Activated CD8-positive, alpha-beta memory T cell treated with anti-CD3 and anti-CD28 coated beads, Interleukin-2, amount 10 ng/mL, durations not matched to agents 7 days and 5 days (primary cell): ENCODE results near the gene CNTNAP5. TPM values are rescaled to one million over a fixed set of nuclear protein-coding genes. Genes with fewer than 3 reads are reported as not detected.

Experiments
- ATAC-seq: fragments of 150-1000 bp; cut with Tn5 transposase; one replicate; pipeline ENCODE4 v1.10.0; 2021; ENCODE audit warnings: moderate library complexity
- CTCF ChIA-PET: fragments of 350-600 bp; sonication (Branson Sonifier 250); formaldehyde crosslinking; loops from one replicate; lab custom pipeline; 2021; ENCODE audit warnings: antibody characterized with exemption; lab: Charles Lee
- DNase-seq: peaks from one replicate; pipeline ENCODE4 v3.0.0-alpha.2; 2020
- H3K27ac Mint-ChIP-seq: one replicate; pipeline ENCODE4 v1.8.0; 2021; ENCODE audit warnings: mild to moderate bottlenecking, mixed read lengths
- H3K27me3 Mint-ChIP-seq: one replicate; pipeline ENCODE4 v1.8.0; 2021; ENCODE audit warnings: mixed read lengths
- H3K36me3 Mint-ChIP-seq: one replicate; pipeline ENCODE4 v1.8.0; 2021; ENCODE audit warnings: mild to moderate bottlenecking, mixed read lengths
- H3K4me1 Mint-ChIP-seq: one replicate; pipeline ENCODE4 v1.8.0; 2021; ENCODE audit warnings: mixed read lengths
- H3K4me3 Mint-ChIP-seq: one replicate; pipeline ENCODE4 v1.8.0; 2021; ENCODE audit warnings: mild to moderate bottlenecking, moderate library complexity, mixed read lengths
- H3K9me3 Mint-ChIP-seq: one replicate; pipeline ENCODE4 v1.8.0; 2022; ENCODE audit warnings: low read depth, mixed read lengths
- total RNA-seq, 2 experiments: library from RNA; stranded (reverse); gene quantifications; one replicate each; pipeline ENCODE4 v1.2.3, GENCODE V29; 2021

CNTNAP5 gene
- total RNA-seq, 2 experiments from 2014 or later: not detected

- H3K36me3 Mint-ChIP-seq: no peaks in the 10 kb centered on the region
- CTCF ChIA-PET: no interaction called here
These were observed 535.6 kb downstream of the CNTNAP5 start for GRCh38 chr2:124560592-124561112.

GRCh38 chr2:124561486-124561885 is 536.4 kb downstream of the CNTNAP5 start:
- ATAC-seq (no peak), DNase-seq (no peak)
- H3K9me3 Mint-ChIP-seq: peaks cover 10% of the 10 kb centered on the region
- H3K36me3 Mint-ChIP-seq: no peaks in the 10 kb centered on the region
- H3K4me1 Mint-ChIP-seq: no peaks in the 10 kb centered on the region
- H3K27me3 Mint-ChIP-seq: no peaks in the 10 kb centered on the region
- no peak overlapping the region for H3K4me3 Mint-ChIP-seq
- H3K27ac Mint-ChIP-seq: no peak overlapping the region
- CTCF ChIA-PET: no interaction called here

More at GRCh38 chr2:124560592-124561112, 535.6 kb downstream of the CNTNAP5 start:
- Mint-ChIP-seq H3K27ac (no peak overlapping the region), H3K4me1 (no peaks in the 10 kb centered on the region), H3K27me3 (no peaks in the 10 kb centered on the region), H3K9me3 (peaks cover 12% of the 10 kb centered on the region), H3K4me3 (no peak overlapping the region)
- DNase-seq: no peak
- ATAC-seq: no peak

- CTCF ChIA-PET: no interaction called here
- ATAC-seq (no peak), DNase-seq (no peak)
- no peaks in the 10 kb centered on the region for H3K36me3 Mint-ChIP-seq
- no peak overlapping the region for H3K27ac Mint-ChIP-seq
- H3K9me3 Mint-ChIP-seq: peaks cover 8% of the 10 kb centered on the region
- H3K4me1 Mint-ChIP-seq: no peaks in the 10 kb centered on the region
- no peak overlapping the region for H3K4me3 Mint-ChIP-seq
- H3K27me3 Mint-ChIP-seq: no peaks in the 10 kb centered on the region
These were observed 538.3 kb downstream of the CNTNAP5 start for GRCh38 chr2:124563426-124563825.

DNA sequence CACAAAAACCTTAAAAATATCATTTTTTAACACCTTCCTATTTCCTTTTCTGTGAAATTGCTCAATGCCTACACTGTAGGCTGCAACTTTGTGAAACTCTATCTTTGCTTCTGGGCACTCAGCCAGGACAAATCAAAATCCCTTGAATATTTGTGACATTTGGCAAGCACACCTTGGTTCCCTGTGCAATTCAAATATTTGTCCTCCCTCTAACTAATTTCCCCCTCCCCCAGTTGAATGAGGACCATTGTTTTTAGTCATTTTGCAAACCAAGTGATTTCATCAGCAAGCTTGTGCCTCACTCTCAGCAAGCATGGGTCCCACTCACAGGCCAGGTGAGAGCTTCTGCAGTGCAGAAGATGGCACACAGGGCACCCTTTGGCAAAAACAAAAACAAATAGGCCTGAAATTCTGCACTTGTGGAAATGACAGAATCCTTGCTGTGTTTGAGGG is 541.5 kb downstream of the CNTNAP5 start:
- peaks cover 12% of the 10 kb centered on the region for H3K9me3 Mint-ChIP-seq
- CTCF ChIA-PET: no interaction called here
- DNase-seq: no peak
- no peak for ATAC-seq
- H3K36me3 Mint-ChIP-seq: no peaks in the 10 kb centered on the region
- H3K4me1 Mint-ChIP-seq: no peaks in the 10 kb centered on the region
- H3K4me3 Mint-ChIP-seq: no peak overlapping the region
- H3K27me3 Mint-ChIP-seq: no peaks in the 10 kb centered on the region
- no peak overlapping the region for H3K27ac Mint-ChIP-seq

DNA sequence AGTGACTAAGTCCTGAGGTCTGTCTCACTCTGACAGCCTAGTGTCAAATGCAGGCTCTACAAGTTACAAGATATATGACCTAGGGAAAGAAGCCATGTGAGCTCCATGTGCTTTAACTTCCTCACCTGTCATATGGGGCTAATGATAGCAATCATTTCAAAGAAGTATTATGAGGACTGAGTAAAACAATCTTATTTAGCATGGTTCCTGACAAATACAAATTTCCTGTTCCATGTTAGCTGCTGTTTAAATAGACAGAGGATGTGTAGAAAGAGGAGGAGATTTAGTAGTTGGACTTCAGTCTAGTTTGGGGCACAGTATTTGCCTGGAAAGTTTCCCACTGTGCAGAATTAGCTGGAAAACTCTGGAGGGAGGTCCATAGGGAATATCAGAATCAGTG is 545.8 kb downstream of the CNTNAP5 start:
- CTCF ChIA-PET: no interaction called here
- no peak for ATAC-seq

DNA sequence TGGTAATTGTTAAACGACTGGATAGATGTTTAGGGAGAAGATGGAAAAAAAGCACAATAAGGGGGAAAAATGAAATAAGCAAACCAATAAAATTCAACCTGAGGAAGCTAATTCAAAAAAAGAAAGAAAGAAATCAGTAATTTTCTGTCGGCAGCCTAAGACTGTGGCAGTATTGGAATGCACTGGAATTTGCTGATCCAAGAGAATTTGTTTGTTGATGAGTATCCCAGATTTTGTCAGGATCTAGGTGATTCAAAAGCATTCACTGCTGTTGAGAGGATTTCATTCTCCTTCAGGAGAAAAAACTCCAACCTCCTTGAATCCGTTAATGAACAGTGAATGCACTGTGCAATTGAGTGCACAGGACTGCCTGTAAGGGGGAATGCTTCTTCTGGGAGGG is 546.7 kb downstream of the CNTNAP5 start:
- no peak overlapping the region for H3K4me3 Mint-ChIP-seq
- H3K4me1 Mint-ChIP-seq: no peaks in the 10 kb centered on the region
- no peaks in the 10 kb centered on the region for H3K27me3 Mint-ChIP-seq
- H3K36me3 Mint-ChIP-seq: no peaks in the 10 kb centered on the region
- no peak overlapping the region for H3K27ac Mint-ChIP-seq
- ATAC-seq (no peak), DNase-seq (no peak)
- peaks cover 9% of the 10 kb centered on the region for H3K9me3 Mint-ChIP-seq
- CTCF ChIA-PET: no interaction called here

More for the DNA sequence above, 545.8 kb downstream of the CNTNAP5 start:
- Mint-ChIP-seq H3K27ac (no peak overlapping the region), H3K4me1 (no peaks in the 10 kb centered on the region), H3K27me3 (no peaks in the 10 kb centered on the region), H3K4me3 (no peak overlapping the region), H3K9me3 (peaks cover 12% of the 10 kb centered on the region), H3K36me3 (no peaks in the 10 kb centered on the region)
- DNase-seq: no peak

GRCh38 chr2:124572934-124573634 is 548.0 kb downstream of the CNTNAP5 start:
- H3K9me3 Mint-ChIP-seq: peaks cover 14% of the 10 kb centered on the region
- CTCF ChIA-PET: no interaction called here

DNA sequence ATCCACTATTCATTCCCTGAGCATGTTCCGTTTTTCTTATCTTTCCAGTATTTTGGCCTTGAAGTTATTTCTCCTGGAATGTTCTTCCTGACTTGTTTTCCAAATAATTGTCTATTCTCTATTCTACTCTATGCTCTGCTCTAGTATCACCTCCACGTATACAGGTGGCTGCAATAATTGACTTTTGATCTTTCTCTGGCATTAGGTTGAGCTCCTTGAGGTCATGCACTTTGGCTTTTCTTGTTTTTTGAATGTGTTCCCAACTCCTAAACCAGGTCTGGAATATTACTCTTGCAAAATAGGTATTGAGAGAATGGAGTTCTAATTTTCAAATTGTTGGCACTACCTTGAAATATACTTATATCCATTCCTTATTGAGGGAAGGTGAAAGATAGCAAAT is 550.4 kb downstream of the CNTNAP5 start:
- Mint-ChIP-seq H3K27ac (no peak overlapping the region), H3K36me3 (no peaks in the 10 kb centered on the region), H3K4me3 (no peak overlapping the region), H3K9me3 (peaks cover 7% of the 10 kb centered on the region), H3K27me3 (no peaks in the 10 kb centered on the region), H3K4me1 (no peaks in the 10 kb centered on the region)
- DNase-seq (no peak), ATAC-seq (no peak)
- CTCF ChIA-PET: no interaction called here

More at GRCh38 chr2:124572934-124573634, 548.0 kb downstream of the CNTNAP5 start:
- ATAC-seq: no peak
- Mint-ChIP-seq H3K4me3 (no peak overlapping the region), H3K36me3 (no peaks in the 10 kb centered on the region), H3K27ac (no peak overlapping the region), H3K4me1 (no peaks in the 10 kb centered on the region), H3K27me3 (no peaks in the 10 kb centered on the region)
- DNase-seq: no peak

- Mint-ChIP-seq H3K4me3 (no peak overlapping the region), H3K9me3 (peaks cover 7% of the 10 kb centered on the region), H3K27ac (no peak overlapping the region), H3K27me3 (no peaks in the 10 kb centered on the region), H3K4me1 (no peaks in the 10 kb centered on the region), H3K36me3 (no peaks in the 10 kb centered on the region)
- DNase-seq (no peak), ATAC-seq (no peak)
- CTCF ChIA-PET: no interaction called here
These were observed 555.2 kb downstream of the CNTNAP5 start for GRCh38 chr2:124580263-124580662.

GRCh38 chr2:124582387-124582786 is 557.3 kb downstream of the CNTNAP5 start:
- Mint-ChIP-seq H3K4me1 (no peaks in the 10 kb centered on the region), H3K27me3 (no peaks in the 10 kb centered on the region), H3K4me3 (no peak overlapping the region), H3K27ac (no peak overlapping the region), H3K9me3 (peaks cover 5% of the 10 kb centered on the region), H3K36me3 (no peaks in the 10 kb centered on the region)
- no peak for ATAC-seq
- CTCF ChIA-PET: no interaction called here
- DNase-seq: no peak

GRCh38 chr2:124584615-124585014 is 559.5 kb downstream of the CNTNAP5 start:
- Mint-ChIP-seq H3K27me3 (no peaks in the 10 kb centered on the region), H3K4me3 (no peak overlapping the region), H3K4me1 (no peaks in the 10 kb centered on the region), H3K27ac (no peak overlapping the region), H3K36me3 (no peaks in the 10 kb centered on the region), H3K9me3 (peaks cover 7% of the 10 kb centered on the region)
- CTCF ChIA-PET: no interaction called here
- DNase-seq (no peak), ATAC-seq (no peak)

DNA sequence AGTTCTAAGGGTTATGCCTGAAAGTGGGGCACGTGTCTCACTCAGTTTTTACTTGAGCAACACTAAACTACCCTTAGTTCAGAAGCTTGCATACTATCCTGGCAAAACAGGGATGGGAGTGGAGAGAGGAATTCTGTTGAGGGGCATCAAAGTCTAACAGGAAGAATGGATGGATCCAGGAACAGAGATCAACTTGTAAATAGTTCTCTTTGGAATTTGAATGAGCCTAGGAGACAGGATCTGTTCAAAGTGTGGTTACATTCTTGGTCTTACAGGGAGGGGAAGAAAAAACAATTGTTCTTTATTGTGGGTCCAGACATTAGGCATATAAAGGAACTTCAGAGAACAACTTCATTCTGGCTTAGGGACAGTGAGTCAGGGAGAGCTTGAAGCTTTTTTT is 560.2 kb downstream of the CNTNAP5 start:
- DNase-seq (no peak), ATAC-seq (no peak)
- Mint-ChIP-seq H3K9me3 (peaks cover 7% of the 10 kb centered on the region), H3K4me1 (no peaks in the 10 kb centered on the region), H3K4me3 (no peak overlapping the region), H3K36me3 (no peaks in the 10 kb centered on the region), H3K27me3 (no peaks in the 10 kb centered on the region), H3K27ac (no peak overlapping the region)
- CTCF ChIA-PET: no interaction called here

GRCh38 chr2:124586210-124586609 is 561.1 kb downstream of the CNTNAP5 start:
- DNase-seq: no peak
- H3K27ac Mint-ChIP-seq: no peak overlapping the region
- H3K9me3 Mint-ChIP-seq: peaks cover 7% of the 10 kb centered on the region
- H3K4me1 Mint-ChIP-seq: no peaks in the 10 kb centered on the region
- H3K4me3 Mint-ChIP-seq: no peak overlapping the region
- no peak for ATAC-seq
- CTCF ChIA-PET: no interaction called here
- no peaks in the 10 kb centered on the region for H3K36me3 Mint-ChIP-seq
- no peaks in the 10 kb centered on the region for H3K27me3 Mint-ChIP-seq

- Mint-ChIP-seq H3K36me3 (no peaks in the 10 kb centered on the region), H3K4me3 (no peak overlapping the region), H3K9me3 (peaks cover 7% of the 10 kb centered on the region), H3K27me3 (no peaks in the 10 kb centered on the region), H3K4me1 (no peaks in the 10 kb centered on the region), H3K27ac (no peak overlapping the region)
- CTCF ChIA-PET: no interaction called here
- ATAC-seq (no peak), DNase-seq (no peak)
These were observed 561.7 kb downstream of the CNTNAP5 start for GRCh38 chr2:124586835-124587234.
